Spinal cord (tissue), 10 donors: ENCODE results near the gene FAM181A. TPM values are rescaled to one million over a fixed set of nuclear protein-coding genes. Genes with fewer than 3 reads are reported as not detected.

Source experiments
- DNase-seq, 6 donors: peaks; one replicate each; pipeline versions ENCODE4 v3.0.0 to v3.0.0-alpha.2; 2013 to 2015; ENCODE audit warnings: low spot score in 6 of 6, low read depth in 4 of 6
- H3K27ac ChIP-seq: one replicate; pipeline ENCODE4 v1.5.1; 2013; ENCODE audit warnings: low read depth, low read length, control low read depth
- H3K27me3 ChIP-seq: one replicate; pipeline ENCODE4 v1.6.1; 2013; ENCODE audit warnings: low read length; ENCODE audit not compliant: control insufficient read depth, insufficient read depth
- H3K36me3 ChIP-seq: one replicate; pipeline ENCODE4 v1.6.1; 2013; ENCODE audit warnings: low read length; ENCODE audit not compliant: control insufficient read depth, insufficient read depth
- H3K4me1 ChIP-seq: one replicate; pipeline ENCODE4 v1.6.1; 2013; ENCODE audit warnings: low read length; ENCODE audit not compliant: control insufficient read depth, insufficient read depth
- H3K4me3 ChIP-seq: one replicate; pipeline ENCODE4 v1.5.1; 2013; ENCODE audit warnings: low read depth, low read length, control low read depth
- H3K9me3 ChIP-seq: one replicate; pipeline ENCODE4 v1.6.1; 2013; ENCODE audit warnings: low read length; ENCODE audit not compliant: control insufficient read depth, insufficient read depth
- WGBS: methylation state at CpG from one replicate; pipeline ENCODE4 v1.1.5; 2013; ENCODE audit warnings: missing lambda C conversion rate; ENCODE audit not compliant: insufficient coverage; 5-methylcytosine and 5-hydroxymethylcytosine counted together
- polyA plus RNA-seq, 2 donors: library from polyadenylated mRNA; unstranded; fragments of 120-200 nt; gene quantifications; one replicate each; pipeline ENCODE4 v1.2.1, GENCODE V29; 2013; ENCODE audit not compliant: insufficient read length in 2 of 2
- total RNA-seq, 2 donors: library from RNA; depleted of rRNA in 1 of 2; stranded (reverse); fragments of 120-200 nt in 1 of 2; fragments of >200 nt in 1 of 2; gene quantifications; one replicate each; pipeline versions ENCODE4 v1.2.3 to v1.2.4, GENCODE V29; 2013 to 2014
- donor health status: healthy.

FAM181A gene
- total and polyA plus RNA-seq, 4 donors, result 3.3 to 16.0 (median 7.6) TPM

GRCh38 chr14:93946104-93946503 lies 19.0 kb downstream of the FAM181A start:
- Histone ChIP-seq H3K4me3 (no peak overlapping the region), H3K9me3 (no peaks in the 10 kb centered on the region), H3K27me3 (no peaks in the 10 kb centered on the region), H3K36me3 (no peaks in the 10 kb centered on the region), H3K27ac (no peak overlapping the region), H3K4me1 (peaks cover 17% of the 10 kb centered on the region)
- no peak for DNase-seq
- 84% methylated on average over 5 of the region's 6 CpGs for WGBS

DNA sequence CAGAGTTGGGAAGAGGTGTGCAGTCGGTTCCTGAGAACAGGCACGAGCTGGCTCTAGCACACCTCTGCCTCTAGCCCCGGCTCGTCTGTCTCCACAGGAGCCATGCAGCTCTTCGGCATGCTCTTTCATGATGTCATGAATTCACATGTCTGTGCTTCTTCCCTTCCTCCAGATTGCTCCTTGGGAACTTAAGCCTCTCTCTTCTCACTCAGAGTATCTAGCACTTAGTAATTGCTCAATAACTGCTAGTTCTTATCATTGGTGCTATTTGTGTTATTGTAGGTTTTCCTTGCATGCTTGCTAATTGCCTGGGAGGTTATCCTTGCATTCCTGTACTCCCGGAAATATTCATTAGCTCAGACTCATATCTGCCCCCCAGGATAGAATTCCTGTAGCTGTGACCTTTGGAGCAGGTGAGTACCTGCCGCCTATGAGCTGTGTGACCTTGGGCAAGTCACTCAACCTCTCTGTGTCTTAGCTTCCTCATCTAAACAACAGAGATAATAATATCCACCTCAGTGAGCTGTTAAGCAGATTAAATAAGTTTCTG lies 19.5 kb downstream of the FAM181A start:
- Histone ChIP-seq H3K27ac (no peak overlapping the region), H3K4me1 (peaks cover 13% of the 10 kb centered on the region), H3K9me3 (no peaks in the 10 kb centered on the region), H3K27me3 (no peaks in the 10 kb centered on the region), H3K36me3 (no peaks in the 10 kb centered on the region), H3K4me3 (no peak overlapping the region)
- no peak for DNase-seq
- WGBS, result 80% methylated on average over 5 of the region's 7 CpGs

DNA sequence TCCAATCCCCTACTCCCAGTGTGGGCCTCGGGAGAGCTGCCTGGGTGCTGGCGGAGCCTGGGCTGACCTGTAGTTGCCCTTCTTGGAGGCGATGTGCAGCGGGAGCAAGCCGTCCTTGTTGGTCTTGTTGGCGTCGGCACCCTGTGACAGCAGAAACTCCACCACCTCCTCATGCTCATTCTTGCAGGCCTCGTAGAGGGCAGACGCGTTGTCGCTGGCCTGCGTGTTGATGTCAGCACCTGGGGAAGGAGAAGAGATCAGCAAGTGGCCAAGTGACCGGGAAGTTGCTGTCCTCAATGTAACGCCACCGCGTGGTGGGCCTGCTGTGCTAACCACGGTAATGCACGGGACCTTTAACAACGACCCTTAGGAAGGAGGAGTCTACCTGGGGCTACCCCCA lies 20.1 kb downstream of the FAM181A start:
- no peaks in the 10 kb centered on the region for H3K36me3 ChIP-seq
- WGBS, result 83% methylated on average over 11 of the region's 19 CpGs
- peaks cover 6% of the 10 kb centered on the region for H3K4me1 ChIP-seq
- no peaks in the 10 kb centered on the region for H3K27me3 ChIP-seq
- no peaks in the 10 kb centered on the region for H3K9me3 ChIP-seq
- no peak for DNase-seq
- H3K27ac ChIP-seq, result no peak overlapping the region
- H3K4me3 ChIP-seq, result no peak overlapping the region

DNA sequence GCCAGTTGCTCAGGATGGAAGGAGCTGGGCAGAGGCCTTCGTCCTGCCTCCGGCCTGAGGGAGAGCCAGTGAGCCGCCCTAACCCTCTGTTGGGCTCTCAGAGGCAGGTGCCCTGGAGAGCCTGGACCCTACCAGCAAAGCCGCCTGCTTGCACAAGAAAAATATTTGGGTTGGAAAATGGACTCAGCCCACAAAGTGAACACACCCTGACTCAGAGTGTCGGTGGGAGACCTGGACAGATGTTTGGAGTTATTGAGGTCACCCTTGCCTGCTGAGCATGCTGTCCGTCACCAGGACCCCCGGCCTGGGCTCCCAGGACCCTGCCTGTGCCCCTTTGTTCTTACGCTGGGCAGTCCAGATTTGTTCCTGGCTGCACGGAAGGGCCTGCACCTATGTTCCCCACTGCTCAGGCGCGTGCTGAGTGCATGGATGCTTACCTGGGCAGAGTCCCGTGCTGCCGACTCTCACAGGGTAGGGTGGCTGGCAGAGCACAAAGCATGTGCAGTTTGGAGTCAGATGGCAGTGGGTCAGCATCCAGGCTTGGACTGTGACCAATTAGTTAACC lies 22.4 kb downstream of the FAM181A start:
- peak in 1 of 6 donors; percentile 33 for DNase-seq
- Histone ChIP-seq H3K27me3 (no peaks in the 10 kb centered on the region), H3K4me1 (peaks cover 1% of the 10 kb centered on the region), H3K9me3 (no peaks in the 10 kb centered on the region), H3K27ac (no peak overlapping the region), H3K36me3 (no peaks in the 10 kb centered on the region), H3K4me3 (no peak overlapping the region)
- 86% methylated on average over 12 of the region's 13 CpGs for WGBS

DNA sequence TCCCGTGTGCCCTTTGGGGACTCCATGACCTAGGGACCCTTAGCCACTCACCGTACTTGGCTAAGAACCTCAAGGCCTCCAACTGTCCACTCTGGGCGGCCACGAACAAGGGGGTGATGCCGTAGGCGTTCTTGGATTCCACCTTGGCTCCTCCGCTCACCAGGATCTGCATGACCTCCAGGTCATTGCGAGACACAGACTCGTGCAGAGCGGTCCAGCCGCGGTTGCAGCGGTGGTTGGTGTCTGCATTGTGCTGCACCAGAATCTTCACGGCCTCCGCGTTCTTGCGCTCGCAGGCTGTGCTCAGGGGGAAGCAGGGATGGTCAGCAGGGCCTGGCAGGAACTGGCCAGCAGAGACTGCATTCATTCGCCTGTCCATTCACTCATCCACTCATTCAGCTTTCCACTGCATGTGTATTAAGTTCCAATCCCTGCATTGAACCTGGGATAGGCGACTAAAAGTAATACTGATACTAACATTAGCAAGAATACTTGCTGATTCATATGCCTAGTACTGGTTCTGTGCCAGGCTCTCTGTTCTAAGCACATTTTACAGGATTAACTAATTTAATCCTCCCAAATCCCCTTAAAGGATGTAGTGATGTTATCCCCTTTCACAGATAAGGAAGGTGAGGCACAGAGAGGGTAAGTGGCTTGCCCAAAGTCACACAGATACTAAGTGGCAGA lies 23.9 kb downstream of the FAM181A start:
- DNase-seq, result no peak
- no peaks in the 10 kb centered on the region for H3K27me3 ChIP-seq
- peaks cover 7% of the 10 kb centered on the region for H3K4me1 ChIP-seq
- no peaks in the 10 kb centered on the region for H3K9me3 ChIP-seq
- H3K27ac ChIP-seq, result no peak overlapping the region
- H3K36me3 ChIP-seq, result no peaks in the 10 kb centered on the region
- 81% methylated on average over 18 of the region's 20 CpGs for WGBS
- H3K4me3 ChIP-seq, result no peak overlapping the region

DNA sequence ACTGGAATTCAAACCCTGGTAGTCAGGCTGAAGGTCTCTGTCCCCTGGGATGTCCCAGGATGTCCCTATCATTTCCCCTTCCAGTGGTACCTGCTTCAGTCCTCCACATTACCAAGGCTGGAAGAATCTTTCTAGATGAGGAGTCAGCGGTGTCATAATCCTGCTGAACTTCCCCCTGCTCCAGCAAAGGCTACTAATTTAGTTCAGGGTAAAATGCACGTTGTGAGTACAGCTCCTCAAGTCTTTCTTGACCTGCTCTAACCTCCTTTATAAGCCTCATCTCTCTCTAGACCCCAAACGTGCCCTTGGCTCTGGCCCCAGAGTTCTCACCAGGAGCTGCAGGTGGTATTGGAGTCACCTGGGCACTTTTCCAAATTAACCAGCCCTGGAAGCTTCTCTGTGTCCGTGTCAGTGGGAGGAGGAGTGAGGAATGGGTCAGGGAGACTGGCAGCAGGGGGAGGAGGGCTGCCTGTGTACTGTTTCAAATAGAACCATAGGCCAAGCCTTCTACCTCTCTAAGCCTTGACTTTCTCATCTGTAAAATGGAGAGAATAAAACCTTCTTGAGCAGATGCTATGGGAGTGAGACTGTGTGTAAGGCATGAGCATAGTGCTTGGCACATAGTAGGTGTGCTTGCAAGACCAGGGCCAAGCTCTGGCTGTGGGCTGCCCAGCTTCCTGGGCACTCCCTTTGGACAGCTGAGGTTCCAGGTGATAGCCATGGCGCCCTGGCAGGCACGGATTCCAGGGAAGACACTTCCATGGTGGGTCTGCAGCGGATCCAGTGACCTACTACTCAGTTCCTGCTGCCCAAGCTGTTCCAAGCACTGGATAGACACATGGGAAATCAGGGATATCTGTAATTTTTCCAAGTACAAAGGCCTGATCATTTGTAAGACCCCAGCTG lies 24.7 kb downstream of the FAM181A start:
- no peaks in the 10 kb centered on the region for H3K9me3 ChIP-seq
- 53% methylated on average over 6 of the region's 7 CpGs for WGBS
- peaks cover 14% of the 10 kb centered on the region for H3K4me1 ChIP-seq
- H3K4me3 ChIP-seq, result no peak overlapping the region
- no peak overlapping the region for H3K27ac ChIP-seq
- H3K27me3 ChIP-seq, result no peaks in the 10 kb centered on the region
- peak in 1 of 6 donors; percentile 45 for DNase-seq
- H3K36me3 ChIP-seq, result no peaks in the 10 kb centered on the region

- no peaks in the 10 kb centered on the region for H3K36me3 ChIP-seq
- 80% methylated on average over 1 of the region's 3 CpGs for WGBS
- no peak overlapping the region for H3K27ac ChIP-seq
Observed at GRCh38 chr14:93952829-93953228, 25.7 kb downstream of the FAM181A start.

GRCh38 chr14:93953263-93953662 lies 26.1 kb downstream of the FAM181A start:
- H3K36me3 ChIP-seq, result no peaks in the 10 kb centered on the region
- no peak overlapping the region for H3K4me3 ChIP-seq

More at GRCh38 chr14:93952829-93953228, 25.7 kb downstream of the FAM181A start:
- DNase-seq, result no peak
- H3K4me1 ChIP-seq, result peaks cover 14% of the 10 kb centered on the region
- H3K4me3 ChIP-seq, result no peak overlapping the region
- H3K27me3 ChIP-seq, result no peaks in the 10 kb centered on the region
- no peaks in the 10 kb centered on the region for H3K9me3 ChIP-seq

DNA sequence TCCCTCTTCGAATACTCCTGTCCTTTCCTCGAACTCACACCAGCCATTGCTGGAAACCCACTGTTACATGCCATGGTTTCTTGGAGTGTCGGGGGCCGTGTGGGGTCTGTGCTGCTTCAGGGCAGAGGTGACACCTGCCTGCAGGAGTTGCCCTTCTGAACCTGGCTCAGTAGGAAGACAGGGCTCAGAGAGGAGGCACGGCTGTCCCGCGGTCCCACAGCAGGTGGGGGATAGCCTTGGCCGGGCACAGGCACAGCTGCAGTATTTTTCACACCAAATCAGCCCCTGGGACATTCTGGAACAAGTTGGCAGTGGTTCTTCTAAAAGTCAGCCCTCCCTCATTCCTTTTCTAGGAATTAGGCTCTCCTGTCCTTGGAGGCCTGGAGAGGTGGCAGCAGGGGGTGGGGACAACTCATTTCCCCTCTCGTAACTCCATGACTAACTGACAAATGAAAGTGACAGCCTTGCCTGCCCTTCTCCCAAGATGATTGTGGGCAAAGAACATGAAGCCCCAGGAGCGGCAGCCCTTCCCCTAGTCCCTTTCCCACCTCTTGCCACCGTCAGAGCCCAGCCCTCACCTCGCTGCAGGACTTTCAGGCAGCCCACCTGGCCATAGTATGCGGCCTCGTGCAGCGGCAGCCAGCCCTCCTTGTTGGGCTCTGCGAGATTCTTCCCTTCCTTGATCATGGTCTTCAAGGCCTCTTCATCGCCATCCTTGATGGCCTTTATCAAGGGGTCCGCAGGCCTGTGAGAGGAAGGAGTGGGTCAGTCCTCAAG lies 26.8 kb downstream of the FAM181A start:
- no peak for DNase-seq

More at GRCh38 chr14:93953263-93953662, 26.1 kb downstream of the FAM181A start:
- Histone ChIP-seq H3K4me1 (peaks cover 14% of the 10 kb centered on the region), H3K27ac (no peak overlapping the region), H3K9me3 (no peaks in the 10 kb centered on the region), H3K27me3 (no peaks in the 10 kb centered on the region)
- 73% methylated on average over 14 of the region's 14 CpGs for WGBS
- no peak for DNase-seq

More for the DNA sequence above, 26.8 kb downstream of the FAM181A start:
- Histone ChIP-seq H3K4me1 (peaks cover 14% of the 10 kb centered on the region), H3K27me3 (no peaks in the 10 kb centered on the region), H3K4me3 (no peak overlapping the region), H3K36me3 (no peaks in the 10 kb centered on the region), H3K27ac (no peak overlapping the region), H3K9me3 (no peaks in the 10 kb centered on the region)
- WGBS, result 82% methylated on average over 17 of the region's 18 CpGs
